A673 (cell line): ENCODE results near the gene SMIM38. TPM values are rescaled to one million over a fixed set of nuclear protein-coding genes. Genes with fewer than 3 reads are reported as not detected.

Source experiments
- BruUV-seq: library from RNA; stranded (reverse); fragments of 400-500 nt; replicated peaks from 2 replicates; lab custom pipeline; 2021; lab: Mats Ljungman, UMichigan
- CTCF ChIA-PET: fragments of 300-600 bp; sonication (Branson Sonifier 250); formaldehyde crosslinking; loops from one replicate; lab custom pipeline; 2022; ENCODE audit warnings: antibody characterized with exemption; lab: Charles Lee
- POLR2A ChIA-PET: fragments of 300-600 bp; sonication (Branson Sonifier 250); formaldehyde crosslinking; loops from one replicate; lab custom pipeline; 2022; ENCODE audit warnings: antibody characterized with exemption; ENCODE audit not compliant: low non-redundant PET; lab: Charles Lee
- DNase-seq: peaks from one replicate; pipeline ENCODE4 v3.0.0-alpha.2; 2015; ENCODE audit warnings: low spot score
- H3K27ac ChIP-seq: fragments of 200-600 bp; sonication (generic); 2 replicates; pipeline ENCODE4 v1.5.1; 2016; ENCODE audit warnings: mixed run types, low read depth, mild to moderate bottlenecking, mixed read lengths, antibody characterized with exemption, low read length; ENCODE audit not compliant: poor library complexity, severe bottlenecking
- H3K27me3 ChIP-seq: fragments of 200-600 bp; sonication (generic); replicated peaks from 2 replicates; pipeline ENCODE4 v1.6.1; 2017; ENCODE audit warnings: mixed run types, low read depth, mild to moderate bottlenecking, mixed read lengths, antibody characterized with exemption, low read length; ENCODE audit not compliant: insufficient read depth, poor library complexity
- H3K36me3 ChIP-seq: fragments of 200-600 bp; sonication (generic); 2 replicates; pipeline ENCODE4 v1.6.1; 2016; ENCODE audit warnings: mixed run types, mild to moderate bottlenecking, mixed read lengths, antibody characterized with exemption, low read length; ENCODE audit not compliant: insufficient read depth, poor library complexity, severe bottlenecking
- H3K4me1 ChIP-seq: fragments of 200-600 bp; sonication (generic); 2 replicates; pipeline ENCODE4 v1.6.1; 2017; ENCODE audit warnings: mixed run types, mild to moderate bottlenecking, mixed read lengths, antibody characterized with exemption, low read length; ENCODE audit not compliant: insufficient read depth, poor library complexity, severe bottlenecking
- H3K4me3 ChIP-seq: fragments of 200-600 bp; sonication (generic); 2 replicates; pipeline ENCODE4 v1.5.1; 2016; ENCODE audit warnings: low read depth, mixed run types, mild to moderate bottlenecking, mixed read lengths, low read length; ENCODE audit not compliant: poor library complexity, severe bottlenecking
- H3K9me3 ChIP-seq: fragments of 200-600 bp; sonication (generic); 2 replicates; pipeline ENCODE4 v1.6.1; 2016; ENCODE audit warnings: mixed run types, low read depth, mild to moderate bottlenecking, mixed read lengths, antibody characterized with exemption, low read length; ENCODE audit not compliant: poor library complexity, severe bottlenecking
- EZH2 ChIP-seq: fragments of 200-600 bp; sonication (generic); IDR thresholded peaks from 2 replicates; pipeline ENCODE4 v1.6.1; 2017; ENCODE audit warnings: borderline replicate concordance, low read depth, mild to moderate bottlenecking, mixed read lengths, antibody characterized with exemption, low read length; ENCODE audit not compliant: poor library complexity, severe bottlenecking
- intact Hi-C: fragments of 100-400 bp; cut with micrococcal nuclease; formaldehyde crosslinking; loops from one replicate; pipeline ENCODE4 v1.10.0; 2022; ENCODE audit not compliant: unreplicated experiment
- total RNA-seq: library from RNA; stranded (reverse); gene quantifications from 2 replicates; pipeline ENCODE4 v1.2.3, GENCODE V29; 2021
- TF ChIP-seq, protein P1 (sequence below): fragments of 300-800, 200-600 bp; sonication (generic); conservative IDR thresholded peaks from 2 replicates; pipeline ENCODE4 v1.5.1; 2017; ENCODE audit warnings: low read depth, mild to moderate bottlenecking, antibody characterized with exemption, low read length, moderate library complexity, mixed read lengths

The SMIM38 gene
- total RNA-seq, 1 experiment from 2014 or later: 0.88 TPM

DNA sequence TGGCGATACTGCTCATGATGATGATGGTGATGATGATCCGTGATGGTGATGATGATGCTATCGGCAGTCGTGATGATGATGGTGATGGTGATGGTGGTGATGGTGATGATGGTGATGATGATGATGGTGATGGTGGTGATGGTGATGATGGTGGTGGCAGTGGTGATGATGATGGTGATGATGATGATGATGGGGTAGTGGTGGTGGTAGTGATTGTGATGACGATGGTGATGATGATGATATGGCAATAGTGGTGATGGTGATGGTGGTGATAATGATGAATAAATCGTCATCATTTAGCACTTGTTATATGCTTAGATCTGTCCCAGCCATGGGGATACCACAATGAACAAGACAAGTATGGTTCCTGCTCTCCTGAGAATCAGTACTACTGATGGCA is 39.2 kb downstream of the SMIM38 start:
- H3K36me3 ChIP-seq: no peaks in the 10 kb centered on the region
- H3K27me3 ChIP-seq: no peaks in the 10 kb centered on the region
- DNase-seq: no peak
- no TSS peak for BruUV-seq
- intact Hi-C loops: no loop called here
- no peak for TF ChIP-seq EZH2
- TF ChIP-seq, protein P1, sequence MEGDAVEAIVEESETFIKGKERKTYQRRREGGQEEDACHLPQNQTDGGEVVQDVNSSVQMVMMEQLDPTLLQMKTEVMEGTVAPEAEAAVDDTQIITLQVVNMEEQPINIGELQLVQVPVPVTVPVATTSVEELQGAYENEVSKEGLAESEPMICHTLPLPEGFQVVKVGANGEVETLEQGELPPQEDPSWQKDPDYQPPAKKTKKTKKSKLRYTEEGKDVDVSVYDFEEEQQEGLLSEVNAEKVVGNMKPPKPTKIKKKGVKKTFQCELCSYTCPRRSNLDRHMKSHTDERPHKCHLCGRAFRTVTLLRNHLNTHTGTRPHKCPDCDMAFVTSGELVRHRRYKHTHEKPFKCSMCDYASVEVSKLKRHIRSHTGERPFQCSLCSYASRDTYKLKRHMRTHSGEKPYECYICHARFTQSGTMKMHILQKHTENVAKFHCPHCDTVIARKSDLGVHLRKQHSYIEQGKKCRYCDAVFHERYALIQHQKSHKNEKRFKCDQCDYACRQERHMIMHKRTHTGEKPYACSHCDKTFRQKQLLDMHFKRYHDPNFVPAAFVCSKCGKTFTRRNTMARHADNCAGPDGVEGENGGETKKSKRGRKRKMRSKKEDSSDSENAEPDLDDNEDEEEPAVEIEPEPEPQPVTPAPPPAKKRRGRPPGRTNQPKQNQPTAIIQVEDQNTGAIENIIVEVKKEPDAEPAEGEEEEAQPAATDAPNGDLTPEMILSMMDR: no peak
- no peak overlapping the region for H3K27ac ChIP-seq
- no peaks in the 10 kb centered on the region for H3K9me3 ChIP-seq
- peaks cover 18% of the 10 kb centered on the region for H3K4me1 ChIP-seq
- POLR2A ChIA-PET: no interaction called here
- H3K4me3 ChIP-seq: no peak overlapping the region
- CTCF ChIA-PET: no interaction called here

DNA sequence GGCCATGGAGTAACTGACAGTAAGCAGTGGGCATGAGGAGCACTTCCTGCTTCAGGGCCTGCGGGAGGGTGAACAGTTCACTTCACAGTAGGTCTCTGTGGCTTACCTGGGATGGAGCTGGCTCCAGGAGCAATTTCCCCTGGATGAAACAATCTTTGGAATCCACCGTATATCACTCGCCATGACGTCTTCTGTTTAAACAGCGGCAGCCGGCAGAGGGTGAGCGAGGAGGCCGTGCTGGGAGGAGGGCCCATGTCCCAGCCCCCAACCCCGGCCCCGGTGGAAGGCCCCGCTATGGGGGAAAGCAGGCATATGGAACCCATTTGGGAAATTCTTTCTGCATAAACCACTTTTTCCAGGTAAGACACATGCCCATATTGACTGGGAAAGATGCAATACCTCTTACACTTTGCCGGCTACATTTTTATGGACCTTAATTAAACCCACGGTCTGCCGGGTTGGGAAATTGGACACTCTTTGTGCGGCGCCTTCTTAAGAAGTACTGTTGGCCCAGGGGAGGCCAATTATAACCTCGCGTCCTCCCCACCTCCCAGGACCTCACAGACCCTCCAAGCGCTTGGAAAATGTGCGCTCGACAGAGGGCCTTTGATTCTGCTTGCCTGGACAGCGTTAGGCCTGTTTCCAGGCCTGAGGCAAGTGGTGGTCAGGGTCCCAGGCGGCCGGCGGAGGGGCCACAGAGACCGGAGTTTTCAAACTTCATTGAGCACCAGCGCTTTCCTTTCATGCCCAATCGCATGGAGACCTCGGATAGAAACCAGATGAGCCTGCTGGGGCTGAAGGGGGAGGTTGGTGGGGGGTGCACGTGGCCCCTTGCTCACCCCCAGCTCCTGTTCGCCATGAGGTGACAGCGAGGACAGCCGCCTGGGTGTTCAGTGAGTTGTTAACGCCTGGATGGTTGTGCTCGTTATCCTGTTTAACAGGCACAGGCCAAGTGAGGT is 40.4 kb downstream of the SMIM38 start:
- TF ChIP-seq EZH2: no peak
- TF ChIP-seq, protein P1: no peak
- CTCF ChIA-PET: no interaction called here
- POLR2A ChIA-PET: interaction anchor here (0.6 kb wide), 1 partner anchor 438 kb away, joined by 3 read pairs; no protein-coding TSS in a partner anchor
- no peak overlapping the region for H3K27ac ChIP-seq
- peaks cover 18% of the 10 kb centered on the region for H3K4me1 ChIP-seq
- no peaks in the 10 kb centered on the region for H3K9me3 ChIP-seq
- H3K36me3 ChIP-seq: no peaks in the 10 kb centered on the region
- intact Hi-C loops: no loop called here
- H3K4me3 ChIP-seq: no peak overlapping the region
- no TSS peak for BruUV-seq
- no peak for DNase-seq
- no peaks in the 10 kb centered on the region for H3K27me3 ChIP-seq

DNA sequence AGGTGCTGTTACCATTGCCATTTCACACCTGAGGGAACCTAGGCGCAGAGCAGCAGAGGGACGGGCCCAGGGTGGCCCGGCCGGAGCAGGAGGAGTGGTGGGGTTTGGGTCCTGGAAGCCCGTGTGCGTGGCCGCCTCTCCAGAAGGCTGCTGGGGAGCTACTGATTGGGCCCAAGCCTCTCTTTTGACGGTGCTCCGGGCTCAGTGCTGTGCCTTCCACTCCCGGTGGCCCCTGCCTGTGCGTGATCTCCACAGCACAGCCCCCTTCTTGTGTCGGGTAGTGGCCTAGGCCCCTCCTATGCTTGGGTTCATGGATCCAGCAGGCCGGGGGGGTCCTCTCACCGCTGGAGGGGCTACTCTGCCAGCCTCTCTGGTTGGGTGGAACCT is 41.0 kb downstream of the SMIM38 start:
- Histone ChIP-seq H3K4me1 (peaks cover 18% of the 10 kb centered on the region), H3K4me3 (no peak overlapping the region), H3K27ac (no peak overlapping the region), H3K27me3 (no peaks in the 10 kb centered on the region), H3K36me3 (no peaks in the 10 kb centered on the region), H3K9me3 (no peaks in the 10 kb centered on the region)
- CTCF ChIA-PET: no interaction called here
- no peak for DNase-seq
- intact Hi-C loops: no loop called here
- POLR2A ChIA-PET: no interaction called here
- TF ChIP-seq EZH2: no peak
- TF ChIP-seq, protein P1: no peak
- no TSS peak for BruUV-seq
